ENCODE data around the gene LRCH4.

LRCH4 gene

DNA sequence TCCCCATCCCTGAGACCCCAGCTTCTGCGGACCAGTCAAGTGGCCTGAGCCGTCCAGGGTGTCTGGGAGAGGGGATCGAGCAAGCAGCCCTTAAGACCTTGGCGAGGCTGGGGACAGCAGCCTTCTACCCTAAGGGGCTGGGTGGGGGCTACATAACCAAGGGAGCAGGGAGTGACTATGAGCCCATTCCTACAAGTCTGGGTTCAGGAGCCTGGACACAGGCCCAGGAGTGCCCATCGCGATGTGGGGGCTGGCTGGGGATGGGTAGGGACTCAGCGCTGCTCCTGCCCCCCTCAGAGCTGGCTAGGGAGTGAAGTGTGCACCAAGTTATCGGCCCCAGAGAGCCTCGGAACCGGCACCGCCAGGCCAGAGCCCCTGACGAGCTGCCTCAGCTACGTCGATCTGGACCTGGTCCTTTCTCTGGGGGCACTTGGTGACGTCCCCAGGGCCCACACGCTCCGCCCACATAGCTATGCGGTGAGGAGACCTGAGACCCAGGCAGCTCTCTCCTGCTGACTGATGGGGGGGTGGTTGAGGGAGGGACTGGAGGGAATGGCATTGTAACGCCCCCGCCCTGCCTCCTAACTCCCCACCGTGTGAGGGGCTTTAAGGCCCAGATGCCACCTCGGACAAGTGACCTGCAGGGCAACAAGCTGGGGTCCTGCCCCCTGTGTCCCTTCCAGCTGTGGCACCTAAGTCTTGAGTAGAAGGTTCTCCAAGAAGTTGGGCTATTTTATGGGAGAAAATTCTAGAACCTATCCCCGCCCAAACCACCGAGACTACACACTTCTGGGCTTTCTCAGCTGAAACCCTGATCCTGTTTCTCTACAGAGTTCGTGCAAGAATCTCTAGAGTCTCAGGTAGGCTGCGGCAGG is 14.7 kb downstream of the LRCH4 start:
- DNase-seq (ENCODE audit: insufficient read length, low spot score) = no peak
- TF ChIP-seq, protein P1, sequence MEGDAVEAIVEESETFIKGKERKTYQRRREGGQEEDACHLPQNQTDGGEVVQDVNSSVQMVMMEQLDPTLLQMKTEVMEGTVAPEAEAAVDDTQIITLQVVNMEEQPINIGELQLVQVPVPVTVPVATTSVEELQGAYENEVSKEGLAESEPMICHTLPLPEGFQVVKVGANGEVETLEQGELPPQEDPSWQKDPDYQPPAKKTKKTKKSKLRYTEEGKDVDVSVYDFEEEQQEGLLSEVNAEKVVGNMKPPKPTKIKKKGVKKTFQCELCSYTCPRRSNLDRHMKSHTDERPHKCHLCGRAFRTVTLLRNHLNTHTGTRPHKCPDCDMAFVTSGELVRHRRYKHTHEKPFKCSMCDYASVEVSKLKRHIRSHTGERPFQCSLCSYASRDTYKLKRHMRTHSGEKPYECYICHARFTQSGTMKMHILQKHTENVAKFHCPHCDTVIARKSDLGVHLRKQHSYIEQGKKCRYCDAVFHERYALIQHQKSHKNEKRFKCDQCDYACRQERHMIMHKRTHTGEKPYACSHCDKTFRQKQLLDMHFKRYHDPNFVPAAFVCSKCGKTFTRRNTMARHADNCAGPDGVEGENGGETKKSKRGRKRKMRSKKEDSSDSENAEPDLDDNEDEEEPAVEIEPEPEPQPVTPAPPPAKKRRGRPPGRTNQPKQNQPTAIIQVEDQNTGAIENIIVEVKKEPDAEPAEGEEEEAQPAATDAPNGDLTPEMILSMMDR (IDR thresholded peaks at IDR 0.05; ENCODE audit: insufficient read depth, missing control alignments) = no peak
- no peak for FAIRE-seq

DNA sequence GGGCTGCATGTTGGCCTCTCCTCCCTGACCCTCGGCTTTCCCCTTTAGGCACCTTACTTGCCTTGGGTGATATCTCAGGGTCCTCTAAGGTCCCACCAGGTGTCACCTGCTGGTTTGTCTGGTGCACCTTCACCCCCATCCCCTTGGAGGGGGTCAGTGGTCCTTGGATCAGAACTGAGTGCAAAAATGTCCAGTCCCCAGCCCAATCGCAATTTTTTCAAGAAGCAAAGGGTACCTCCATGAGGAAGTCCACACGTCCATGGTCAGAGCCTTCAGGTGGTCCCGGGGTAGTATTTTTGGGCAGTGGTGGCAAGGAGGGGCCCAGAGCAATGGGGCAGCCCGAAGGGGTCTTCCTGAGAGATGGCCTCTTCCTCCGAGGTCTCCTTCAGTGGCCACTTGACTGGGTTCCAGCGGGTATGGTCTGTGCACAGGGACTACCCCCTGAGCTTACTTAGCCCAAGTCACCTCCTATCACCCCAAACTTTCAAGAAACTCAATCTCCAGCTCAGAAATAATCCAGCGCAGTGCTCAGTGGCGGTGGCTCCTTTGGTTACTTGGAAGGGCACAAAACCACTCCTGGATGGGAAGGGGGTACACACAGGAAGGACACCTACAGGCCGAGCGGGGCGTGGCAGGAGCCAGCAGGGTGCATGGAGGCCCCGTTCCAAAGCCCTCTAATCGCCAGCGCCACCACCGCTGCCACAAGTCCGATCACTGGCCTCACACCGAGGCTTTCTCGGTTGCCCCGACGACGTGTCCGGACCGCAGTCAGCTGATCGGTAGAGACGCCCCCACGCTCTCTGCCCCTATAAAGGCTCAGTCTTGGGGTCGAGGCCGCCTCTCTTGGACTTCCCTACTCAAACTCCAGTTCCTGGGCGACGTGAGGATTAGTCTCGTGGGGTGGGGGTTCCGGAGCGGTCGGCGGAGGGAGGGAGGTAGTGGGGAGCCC is 16.8 kb downstream of the LRCH4 start:
- no peak for FAIRE-seq
- TF ChIP-seq, protein P1 (IDR thresholded peaks at IDR 0.05; ENCODE audit: insufficient read depth, missing control alignments) = no peak
- no peak for DNase-seq (ENCODE audit: insufficient read length, low spot score)

DNA sequence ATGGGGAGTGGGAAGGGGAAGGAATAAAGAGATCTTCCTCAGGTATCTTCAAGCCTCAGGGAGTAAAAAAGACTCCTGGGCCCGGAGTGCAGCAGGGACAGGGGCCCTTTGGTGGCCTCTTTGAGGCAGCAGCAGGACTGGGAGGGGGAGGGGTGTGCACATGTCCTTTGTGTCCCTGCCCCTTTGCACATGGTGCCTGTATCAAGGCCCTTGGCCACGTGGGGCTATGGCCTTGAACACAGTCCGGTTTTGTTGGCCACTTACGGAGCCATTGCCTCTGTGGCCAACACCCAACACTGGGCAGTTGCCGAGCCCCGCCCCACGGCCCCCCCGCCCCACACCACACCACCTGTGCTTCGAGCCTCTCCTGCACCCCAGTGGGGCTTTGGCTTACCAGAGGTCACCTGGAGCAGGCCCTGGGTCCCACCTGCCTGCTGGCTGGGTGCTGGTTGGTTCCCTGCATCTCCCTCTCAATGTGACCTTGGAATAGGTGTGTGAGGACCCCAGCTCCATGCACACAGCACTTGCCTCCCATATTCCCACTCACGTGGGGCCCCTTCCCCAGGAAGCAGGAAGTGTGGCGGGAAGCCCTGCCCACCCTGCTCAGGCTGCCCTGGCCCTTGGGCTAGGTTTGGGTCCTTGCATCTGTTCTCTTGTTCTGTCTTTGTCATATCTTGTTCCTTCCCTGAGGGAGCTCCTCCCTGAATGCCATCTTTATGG is 17.6 kb downstream of the LRCH4 start:
- TF ChIP-seq, protein P1 (IDR thresholded peaks at IDR 0.05; ENCODE audit: insufficient read depth, missing control alignments) = no peak
- no peak for FAIRE-seq
- no peak for DNase-seq (ENCODE audit: insufficient read length, low spot score)

DNA sequence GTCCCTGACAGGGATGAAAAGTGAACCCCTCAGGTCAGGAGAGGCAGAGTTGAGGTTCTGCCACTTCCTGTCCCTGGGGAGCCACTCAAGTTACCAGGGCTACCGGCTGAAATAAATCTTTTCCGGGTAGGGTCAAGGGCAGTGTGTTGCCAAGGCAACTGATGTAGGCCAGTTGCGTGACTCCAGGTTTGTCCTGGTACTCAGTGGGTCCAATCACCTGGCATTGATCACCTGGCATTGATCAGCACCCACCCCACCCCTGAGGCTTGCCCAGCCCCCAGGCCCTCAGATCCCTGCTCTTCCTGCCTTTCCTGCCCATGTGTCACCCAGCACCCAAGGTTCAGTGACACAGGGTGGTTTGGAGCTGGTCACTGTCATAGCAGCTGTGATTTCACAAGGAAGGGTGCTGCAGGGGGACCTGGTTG is 18.2 kb downstream of the LRCH4 start:
- FAIRE-seq = no peak
- TF ChIP-seq, protein P1 (IDR thresholded peaks at IDR 0.05; ENCODE audit: insufficient read depth, missing control alignments) = no peak
- no peak for DNase-seq (ENCODE audit: insufficient read length, low spot score)

DNA sequence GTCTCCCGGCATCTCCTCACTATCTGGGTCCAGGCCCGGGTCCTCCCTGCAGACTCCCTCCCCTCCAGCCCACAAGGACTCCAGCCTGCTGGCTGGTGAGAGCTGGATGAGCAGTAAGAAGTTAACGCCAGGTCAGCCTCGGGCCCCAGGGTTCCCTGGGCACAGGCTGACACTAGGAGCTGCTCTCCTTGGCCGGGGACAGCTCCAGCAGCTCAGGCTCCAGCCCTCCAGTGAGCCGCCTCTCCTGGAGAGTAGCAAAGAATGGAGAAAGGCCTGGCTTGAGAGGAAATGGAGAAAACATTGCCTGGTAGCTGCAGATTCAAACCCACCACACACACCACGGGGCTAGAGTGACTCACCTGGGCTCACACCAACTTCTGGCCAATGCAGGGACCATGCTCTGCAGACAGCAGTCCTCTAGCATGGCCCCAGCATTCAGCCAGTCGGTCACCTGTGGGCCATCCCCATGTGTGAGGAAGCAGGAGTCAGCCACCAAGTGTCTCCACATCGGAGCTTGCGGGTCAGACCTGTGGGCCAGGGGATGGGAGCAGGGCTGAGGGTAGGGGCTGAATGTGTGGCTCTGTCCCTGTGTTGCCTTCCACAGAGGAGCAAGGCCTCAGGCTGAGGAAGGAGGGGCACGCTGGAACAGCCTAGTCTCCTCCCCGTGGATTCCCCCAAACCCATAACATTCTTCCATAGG is 18.7 kb downstream of the LRCH4 start:
- DNase-seq (ENCODE audit: insufficient read length, low spot score) (no peak), FAIRE-seq (no peak)
- TF ChIP-seq, protein P1 (IDR thresholded peaks at IDR 0.05; ENCODE audit: insufficient read depth, missing control alignments) = no peak

DNA sequence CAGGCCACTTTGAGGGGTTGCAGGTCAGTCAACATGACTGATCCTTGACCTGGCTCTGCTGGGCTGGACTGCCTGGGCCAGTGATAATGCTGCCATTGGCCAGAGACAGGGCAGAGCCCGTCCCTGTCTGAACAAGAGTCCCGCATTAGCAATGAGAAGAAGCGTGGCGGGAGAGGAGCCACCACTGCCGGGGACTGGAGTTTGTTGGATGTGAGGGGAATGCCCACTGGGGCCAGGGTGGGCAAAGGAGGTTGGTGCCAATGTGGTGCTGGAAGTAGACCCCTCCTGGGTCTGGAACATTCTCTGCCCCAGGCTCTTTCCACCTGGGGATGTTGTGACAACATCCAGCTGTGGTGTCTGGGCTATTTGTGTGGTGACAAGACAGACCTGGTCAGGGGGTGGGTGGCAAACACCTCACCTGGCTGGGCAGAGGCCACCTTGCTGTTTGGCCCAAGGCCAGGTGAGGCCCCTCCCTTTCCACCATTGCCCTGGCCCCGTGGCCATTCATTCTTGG is 19.9 kb downstream of the LRCH4 start:
- FAIRE-seq (no peak), DNase-seq (ENCODE audit: insufficient read length, low spot score) (no peak)
- TF ChIP-seq, protein P1 (IDR thresholded peaks at IDR 0.05; ENCODE audit: insufficient read depth, missing control alignments) = no peak

All from D721Med (cell line).